Fibroblast of lung (primary cell): ENCODE results near the gene FOXL2. TPM values are rescaled to one million over a fixed set of nuclear protein-coding genes. Genes with fewer than 3 reads are reported as not detected.

Experiments
- DNase-seq, 2 donors: peaks; one replicate each; pipeline versions ENCODE4 v3.0.0 to v3.0.0-alpha.2; 2010; ENCODE audit warnings: low read depth in 2 of 2
- H2AFZ ChIP-seq: 2 replicates; pipeline ENCODE4 v1.5.1; 2012; ENCODE audit warnings: low read length, control low read depth, inconsistent platforms
- H3K27ac ChIP-seq: 2 replicates; pipeline ENCODE4 v1.5.1; 2011; ENCODE audit warnings: low read length, control low read depth; ENCODE audit not compliant: insufficient read depth
- H3K27me3 ChIP-seq: 2 replicates; pipeline ENCODE4 v1.5.1; 2011; ENCODE audit warnings: mild to moderate bottlenecking, low read length; ENCODE audit not compliant: control insufficient read depth, insufficient read depth
- H3K36me3 ChIP-seq: 2 replicates; pipeline ENCODE4 v1.5.1; 2011; ENCODE audit warnings: low read length; ENCODE audit not compliant: control insufficient read depth, insufficient read depth
- H3K4me1 ChIP-seq: 2 replicates; pipeline ENCODE4 v1.5.1; 2011; ENCODE audit warnings: low read length; ENCODE audit not compliant: control insufficient read depth, insufficient read depth; ENCODE audit errors: extremely low read depth
- H3K4me2 ChIP-seq: 2 replicates; pipeline ENCODE4 v1.5.1; 2011; ENCODE audit warnings: low read length, control low read depth; ENCODE audit not compliant: insufficient read depth; ENCODE audit errors: extremely low read depth
- H3K4me3 ChIP-seq, 4 experiments: fragments of 200-600 bp in 1 of 4; sonication (generic) in 1 of 4; replicated peaks in 1 of 4; 2 replicates each; pipeline ENCODE4 v1.5.1; 2011 to 2016; ENCODE audit warnings: low read length in 4 of 4, low read depth in 3 of 4, mild to moderate bottlenecking in 3 of 4, control low read depth in 2 of 4, inconsistent platforms in 1 of 4, mixed read lengths in 1 of 4; ENCODE audit not compliant: insufficient read depth in 1 of 4; ENCODE audit errors: control extremely low read depth in 1 of 4
- H3K79me2 ChIP-seq: 2 replicates; pipeline ENCODE4 v1.5.1; 2012; ENCODE audit warnings: mild to moderate bottlenecking, low read length, inconsistent platforms; ENCODE audit not compliant: control insufficient read depth, insufficient read depth
- H3K9ac ChIP-seq: 2 replicates; pipeline ENCODE4 v1.5.1; 2011; ENCODE audit warnings: mild to moderate bottlenecking, low read length, control low read depth; ENCODE audit not compliant: insufficient read depth
- H3K9me3 ChIP-seq: 2 replicates; pipeline ENCODE4 v1.5.1; 2012; ENCODE audit warnings: low read depth, low read length; ENCODE audit not compliant: control insufficient read depth, insufficient read depth
- H4K20me1 ChIP-seq: 2 replicates; pipeline ENCODE4 v1.5.1; 2011; ENCODE audit warnings: low read length; ENCODE audit not compliant: control insufficient read depth, insufficient read depth; ENCODE audit errors: extremely low read depth
- CTCF ChIP-seq, 2 donors: IDR thresholded peaks in 1 of 2; conservative IDR thresholded peaks in 1 of 2; 1 replicate in 1 of 2; 2 replicates in 1 of 2; pipeline ENCODE4 v1.5.1; 2011 to 2012; ENCODE audit warnings: low read length in 2 of 2, control low read depth in 1 of 2, inconsistent platforms in 1 of 2, low read depth in 1 of 2, mild to moderate bottlenecking in 1 of 2
- EZH2 ChIP-seq: IDR thresholded peaks from 2 replicates; pipeline ENCODE4 v1.5.1; 2012; ENCODE audit warnings: low read length, control low read depth, mild to moderate bottlenecking; ENCODE audit errors: missing control alignments
- polyA plus RNA-seq, 2 donors: library from polyadenylated mRNA; depleted of rRNA in 1 of 2; stranded (reverse) in 1 of 2; unstranded in 1 of 2; fragments of >200 nt; gene quantifications; 2 replicates each; pipeline ENCODE4 v1.2.1, GENCODE V29; 2011 to 2012; ENCODE audit warnings: missing spikeins in 1 of 2
- total RNA-seq: library from RNA; depleted of rRNA; stranded (reverse); fragments of >200 nt; gene quantifications from 2 replicates; pipeline ENCODE4 v1.2.1, GENCODE V29; 2014

FOXL2 gene
- total and polyA plus RNA-seq, 2 donors (not counting 1 experiment from before 2014, with no cell fraction given) = under 0.01 to 0.02 TPM

GRCh38 chr3:138908846-138909245, 38.1 kb downstream of the FOXL2 start:
- Histone ChIP-seq H3K4me3 (no peak overlapping the region), H3K4me1 (no peaks in the 10 kb centered on the region), H3K9ac (no peak overlapping the region), H3K27me3 (no peaks in the 10 kb centered on the region), H3K27ac (no peak overlapping the region), H2AFZ (no peak overlapping the region), H4K20me1 (no peaks in the 10 kb centered on the region), H3K9me3 (no peaks in the 10 kb centered on the region), H3K79me2 (no peaks in the 10 kb centered on the region), H3K4me2 (no peak overlapping the region), H3K36me3 (no peaks in the 10 kb centered on the region)
- DNase-seq = no peak
- TF ChIP-seq EZH2 (no peak), CTCF (conservative IDR thresholded peaks at IDR 0.05 in 1 of 2, IDR thresholded peaks at IDR 0.05 in 1 of 2; ENCODE audit: low read depth in 1 of 2, low read length in 2 of 2) (no peak)

DNA sequence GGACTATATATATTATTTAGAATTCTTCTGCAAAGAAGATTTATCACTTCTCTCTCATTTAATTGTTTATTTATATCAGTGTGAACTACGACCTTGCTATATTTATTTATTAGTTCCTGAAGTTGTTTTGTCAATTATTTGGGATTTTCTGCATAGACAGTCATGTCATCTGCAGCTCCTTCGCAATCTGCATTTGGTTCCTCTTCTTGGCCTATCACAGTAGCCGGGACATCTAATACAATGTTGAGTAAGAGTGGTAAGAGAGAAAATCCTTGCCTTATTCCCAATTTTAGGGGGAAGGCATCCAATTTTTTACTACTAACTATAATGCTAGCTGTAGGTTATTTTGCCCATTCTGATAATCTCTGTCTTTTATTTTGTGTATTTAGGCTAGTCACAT, 39.4 kb downstream of the FOXL2 start:
- Histone ChIP-seq H3K27ac (no peak overlapping the region), H3K4me1 (no peaks in the 10 kb centered on the region), H2AFZ (no peak overlapping the region), H3K27me3 (no peaks in the 10 kb centered on the region), H3K4me3 (no peak overlapping the region), H3K9me3 (no peaks in the 10 kb centered on the region), H3K9ac (no peak overlapping the region), H3K36me3 (no peaks in the 10 kb centered on the region), H4K20me1 (no peaks in the 10 kb centered on the region), H3K4me2 (no peak overlapping the region), H3K79me2 (no peaks in the 10 kb centered on the region)
- TF ChIP-seq CTCF (conservative IDR thresholded peaks at IDR 0.05 in 1 of 2, IDR thresholded peaks at IDR 0.05 in 1 of 2; ENCODE audit: low read depth in 1 of 2, low read length in 2 of 2) = no peak
- TF ChIP-seq EZH2 = no peak
- no peak for DNase-seq

DNA sequence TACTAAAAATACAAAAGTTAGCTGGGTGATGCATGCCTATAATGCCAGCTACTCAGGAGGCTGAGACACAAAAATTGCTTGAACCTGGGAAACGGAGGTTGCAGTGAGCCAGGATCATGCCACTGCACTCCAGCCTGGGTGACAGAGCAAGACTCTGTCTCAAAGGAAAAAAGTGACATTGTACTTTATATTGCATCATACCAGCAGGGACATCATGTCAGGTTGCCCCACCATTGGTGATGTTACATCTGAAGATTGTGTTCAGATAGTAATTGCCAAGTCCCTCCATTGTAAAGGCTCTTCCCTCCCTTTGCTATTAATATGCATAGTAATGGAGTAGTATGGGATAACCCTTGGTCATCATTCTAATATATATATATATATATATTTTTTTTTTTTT, 44.8 kb downstream of the FOXL2 start:
- TF ChIP-seq EZH2 (no peak), CTCF (conservative IDR thresholded peaks at IDR 0.05 in 1 of 2, IDR thresholded peaks at IDR 0.05 in 1 of 2; ENCODE audit: low read depth in 1 of 2, low read length in 2 of 2) (no peak)
- no peak overlapping the region for H3K27ac ChIP-seq
- DNase-seq = no peak

More for the DNA sequence above, 44.8 kb downstream of the FOXL2 start:
- Histone ChIP-seq H3K9ac (no peak overlapping the region), H3K36me3 (no peaks in the 10 kb centered on the region), H2AFZ (no peak overlapping the region), H3K4me2 (no peak overlapping the region), H3K4me3 (no peak overlapping the region), H3K9me3 (no peaks in the 10 kb centered on the region), H4K20me1 (no peaks in the 10 kb centered on the region), H3K79me2 (no peaks in the 10 kb centered on the region), H3K4me1 (peaks cover 2% of the 10 kb centered on the region), H3K27me3 (no peaks in the 10 kb centered on the region)
